Mesendoderm (in vitro differentiated cells): Measurements from ENCODE around the gene FCN3.
A peak's percentile ranks its signal among the peaks of the same experiment; 100 is the strongest.

Experiments used
- DNase-seq: peaks from one replicate; pipeline ENCODE4 v3.0.0; 2013
- H2AK5ac ChIP-seq: 2 replicates; pipeline ENCODE4 v1.6.1; 2013; ENCODE audit warnings: low read length, inconsistent platforms
- H2BK120ac ChIP-seq: 2 replicates; pipeline ENCODE4 v1.6.1; 2013; ENCODE audit warnings: low read depth, mild to moderate bottlenecking, low read length, moderate library complexity, mixed read lengths
- H2BK15ac ChIP-seq: replicated peaks from 2 replicates; pipeline ENCODE4 v1.6.1; 2013; ENCODE audit warnings: low read depth, mild to moderate bottlenecking, moderate library complexity
- H2BK5ac ChIP-seq: 2 replicates; pipeline ENCODE4 v1.6.1; 2013; ENCODE audit warnings: low read length, inconsistent platforms
- H3K18ac ChIP-seq: 2 replicates; pipeline ENCODE4 v1.6.1; 2013; ENCODE audit warnings: mild to moderate bottlenecking, low read length, mixed read lengths
- H3K23ac ChIP-seq: one replicate; pipeline ENCODE4 v1.6.1; 2013; ENCODE audit warnings: low read length
- H3K27ac ChIP-seq: 2 replicates; pipeline ENCODE4 v1.5.1; 2013; ENCODE audit warnings: low read depth, mild to moderate bottlenecking, inconsistent platforms, low read length, moderate library complexity
- H3K27me3 ChIP-seq: 2 replicates; pipeline ENCODE4 v1.6.1; 2013; ENCODE audit warnings: low read length, control low read depth, mild to moderate bottlenecking, inconsistent platforms; ENCODE audit not compliant: insufficient read depth, poor library complexity
- H3K36me3 ChIP-seq: 2 replicates; pipeline ENCODE4 v1.6.1; 2013; ENCODE audit warnings: low read length, inconsistent platforms; ENCODE audit not compliant: control insufficient read depth, insufficient read depth
- H3K4ac ChIP-seq: one replicate; pipeline ENCODE4 v1.6.1; 2013; ENCODE audit warnings: low read depth, mild to moderate bottlenecking, low read length, moderate library complexity
- H3K4me1 ChIP-seq: 2 replicates; pipeline ENCODE4 v1.6.1; 2013; ENCODE audit warnings: low read depth, low read length, inconsistent platforms; ENCODE audit not compliant: control insufficient read depth
- H3K4me2 ChIP-seq: 2 replicates; pipeline ENCODE4 v1.6.1; 2013; ENCODE audit warnings: low read length
- H3K4me3 ChIP-seq: 2 replicates; pipeline ENCODE4 v1.5.1; 2013; ENCODE audit warnings: mild to moderate bottlenecking, low read length
- H3K56ac ChIP-seq: one replicate; pipeline ENCODE4 v1.6.1; 2013; ENCODE audit warnings: low read length
- H3K79me1 ChIP-seq: 2 replicates; pipeline ENCODE4 v1.6.1; 2013; ENCODE audit warnings: low read length, inconsistent platforms
- H3K79me2 ChIP-seq: 2 replicates; pipeline ENCODE4 v1.6.1; 2013; ENCODE audit warnings: mild to moderate bottlenecking, low read length; ENCODE audit not compliant: control insufficient read depth, insufficient read depth
- H3K9ac ChIP-seq: 2 replicates; pipeline ENCODE4 v1.6.1; 2013; ENCODE audit warnings: low read length, inconsistent platforms
- H4K5ac ChIP-seq: one replicate; pipeline ENCODE4 v1.6.1; 2013; ENCODE audit warnings: low read length
- H4K8ac ChIP-seq: one replicate; pipeline ENCODE4 v1.6.1; 2013; ENCODE audit warnings: low read depth, mild to moderate bottlenecking, control low read depth, low read length, moderate library complexity
- WGBS: extraction: QIAGEN DNeasy Blood & Tissue Kit; methylation state at CpG from one replicate; pipeline ENCODE4 v1.1.7; 2013; ENCODE audit warnings: low lambda C conversion rate, missing lambda C conversion rate; ENCODE audit not compliant: insufficient coverage; ENCODE audit errors: extremely low coverage; 5-methylcytosine and 5-hydroxymethylcytosine counted together

Gene FCN3

GRCh38 chr1:27414091-27414490 lies 39.5 kb upstream of the FCN3 start:
- H2BK15ac ChIP-seq, result no peak overlapping the region
- no peak overlapping the region for H3K56ac ChIP-seq
- H3K36me3 ChIP-seq, result peaks cover 16% of the 10 kb centered on the region
- no peak overlapping the region for H4K8ac ChIP-seq
- no peak for DNase-seq
- H4K5ac ChIP-seq, result no peak overlapping the region
- no peak overlapping the region for H3K23ac ChIP-seq
- H3K4me1 ChIP-seq, result peaks cover 4% of the 10 kb centered on the region
- H3K18ac ChIP-seq, result no peak overlapping the region
- H3K4me3 ChIP-seq, result no peak overlapping the region
- no peak overlapping the region for H3K9ac ChIP-seq
- no peak overlapping the region for H2BK120ac ChIP-seq
- no peaks in the 10 kb centered on the region for H3K79me1 ChIP-seq
- no peaks in the 10 kb centered on the region for H3K27me3 ChIP-seq
- no peak overlapping the region for H3K27ac ChIP-seq
- H3K4me2 ChIP-seq, result no peak overlapping the region
- no peak overlapping the region for H2AK5ac ChIP-seq
- WGBS, result no CpG with 5 or more reads among the region's 1 CpG
- H3K79me2 ChIP-seq, result no peaks in the 10 kb centered on the region
- H3K4ac ChIP-seq, result no peak overlapping the region
- H2BK5ac ChIP-seq, result no peak overlapping the region

GRCh38 chr1:27413004-27413403 lies 38.4 kb upstream of the FCN3 start:
- no peak for DNase-seq
- Histone ChIP-seq H3K4me3 (no peak overlapping the region), H3K27ac (no peak overlapping the region), H2BK120ac (no peak overlapping the region), H3K36me3 (peaks cover 17% of the 10 kb centered on the region), H3K27me3 (no peaks in the 10 kb centered on the region), H2BK15ac (no peak overlapping the region), H3K23ac (no peak overlapping the region), H3K4ac (no peak overlapping the region), H4K8ac (no peak overlapping the region), H3K9ac (no peak overlapping the region), H3K4me1 (no peaks in the 10 kb centered on the region), H4K5ac (no peak overlapping the region), H2AK5ac (no peak overlapping the region), H2BK5ac (no peak overlapping the region), H3K18ac (no peak overlapping the region), H3K79me1 (no peaks in the 10 kb centered on the region), H3K56ac (no peak overlapping the region), H3K4me2 (no peak overlapping the region), H3K79me2 (no peaks in the 10 kb centered on the region)
- WGBS, result no CpG with 5 or more reads among the region's 4 CpGs

GRCh38 chr1:27412502-27412901 lies 37.9 kb upstream of the FCN3 start:
- Histone ChIP-seq H4K5ac (no peak overlapping the region), H3K23ac (no peak overlapping the region), H2BK120ac (no peak overlapping the region)

GRCh38 chr1:27410709-27411108 lies 36.1 kb upstream of the FCN3 start:
- H3K79me2 ChIP-seq, result no peaks in the 10 kb centered on the region
- peaks cover 14% of the 10 kb centered on the region for H3K36me3 ChIP-seq
- no peak overlapping the region for H4K5ac ChIP-seq
- no peak overlapping the region for H4K8ac ChIP-seq
- no peak overlapping the region for H3K27ac ChIP-seq
- no peak overlapping the region for H3K18ac ChIP-seq
- H3K4me2 ChIP-seq, result no peak overlapping the region
- no peak overlapping the region for H3K56ac ChIP-seq
- no peak overlapping the region for H3K23ac ChIP-seq
- H3K9ac ChIP-seq, result no peak overlapping the region
- H2BK15ac ChIP-seq, result no peak overlapping the region
- no peaks in the 10 kb centered on the region for H3K27me3 ChIP-seq
- peaks cover 2% of the 10 kb centered on the region for H3K4me1 ChIP-seq
- H2BK5ac ChIP-seq, result no peak overlapping the region
- no peak overlapping the region for H3K4ac ChIP-seq
- no peaks in the 10 kb centered on the region for H3K79me1 ChIP-seq
- H3K4me3 ChIP-seq, result no peak overlapping the region
- H2AK5ac ChIP-seq, result no peak overlapping the region
- no peak for DNase-seq
- H2BK120ac ChIP-seq, result no peak overlapping the region
- no CpG with 5 or more reads among the region's 2 CpGs for WGBS

More at GRCh38 chr1:27412502-27412901, 37.9 kb upstream of the FCN3 start:
- Histone ChIP-seq H2BK15ac (no peak overlapping the region), H3K27me3 (no peaks in the 10 kb centered on the region), H3K4me1 (no peaks in the 10 kb centered on the region), H3K79me1 (no peaks in the 10 kb centered on the region), H3K18ac (no peak overlapping the region), H2AK5ac (no peak overlapping the region), H3K4ac (no peak overlapping the region), H3K9ac (no peak overlapping the region), H3K4me2 (no peak overlapping the region), H2BK5ac (no peak overlapping the region), H3K56ac (no peak overlapping the region), H3K4me3 (no peak overlapping the region), H3K27ac (no peak overlapping the region), H3K36me3 (peaks cover 16% of the 10 kb centered on the region), H3K79me2 (no peaks in the 10 kb centered on the region), H4K8ac (no peak overlapping the region)
- WGBS, result no CpG with 5 or more reads among the region's 4 CpGs
- DNase-seq, result no peak

- peaks cover 11% of the 10 kb centered on the region for H3K36me3 ChIP-seq
These were observed 35.0 kb upstream of the FCN3 start for GRCh38 chr1:27409669-27410068.

GRCh38 chr1:27408151-27408550 lies 33.5 kb upstream of the FCN3 start:
- Histone ChIP-seq H3K9ac (no peak overlapping the region), H3K79me2 (no peaks in the 10 kb centered on the region), H3K36me3 (peaks cover 10% of the 10 kb centered on the region), H3K79me1 (no peaks in the 10 kb centered on the region), H3K4me1 (peaks cover 4% of the 10 kb centered on the region), H4K8ac (no peak overlapping the region), H3K18ac (no peak overlapping the region), H2BK5ac (no peak overlapping the region), H3K4ac (no peak overlapping the region), H3K56ac (no peak overlapping the region), H2AK5ac (no peak overlapping the region), H2BK15ac (no peak overlapping the region), H3K4me2 (no peak overlapping the region), H3K27ac (no peak overlapping the region), H2BK120ac (no peak overlapping the region), H3K4me3 (no peak overlapping the region), H3K27me3 (no peaks in the 10 kb centered on the region), H4K5ac (no peak overlapping the region), H3K23ac (no peak overlapping the region)
- no peak for DNase-seq
- WGBS, result no CpG with 5 or more reads among the region's 9 CpGs

More at GRCh38 chr1:27409669-27410068, 35.0 kb upstream of the FCN3 start:
- Histone ChIP-seq H3K27me3 (no peaks in the 10 kb centered on the region), H3K4ac (no peak overlapping the region), H2BK120ac (no peak overlapping the region), H3K23ac (no peak overlapping the region), H3K9ac (no peak overlapping the region), H3K18ac (no peak overlapping the region), H3K4me3 (no peak overlapping the region), H2BK5ac (no peak overlapping the region), H3K79me1 (no peaks in the 10 kb centered on the region), H2AK5ac (no peak overlapping the region), H4K8ac (no peak overlapping the region), H2BK15ac (no peak overlapping the region), H3K4me2 (no peak overlapping the region), H4K5ac (no peak overlapping the region), H3K27ac (no peak overlapping the region), H3K79me2 (no peaks in the 10 kb centered on the region), H3K56ac (peak overlapping the region; percentile 7), H3K4me1 (peaks cover 4% of the 10 kb centered on the region)
- no peak for DNase-seq
- no CpG with 5 or more reads among the region's 11 CpGs for WGBS
